HepG2 (cell line): ENCODE measurements around the gene CPN1. TPM values are rescaled to one million over a fixed set of nuclear protein-coding genes. Genes with fewer than 3 reads are reported as not detected.

Source experiments
- CAMTA2 ChIP-seq: sonication (generic); formaldehyde crosslinking; IDR thresholded peaks from 2 replicates; pipeline ENCODE4 v1.4.0; 2020; ENCODE audit warnings: mild to moderate bottlenecking, missing genetic modification reagents, borderline replicate concordance
- CHD2 ChIP-seq: IDR thresholded peaks from 2 replicates; pipeline ENCODE4 v1.6.1; 2011; ENCODE audit warnings: low read depth, low read length, improper control_type of control experiment
- DPF2 ChIP-seq: sonication (generic); formaldehyde crosslinking; IDR thresholded peaks from 2 replicates; pipeline ENCODE4 v1.4.0; 2020; ENCODE audit warnings: mild to moderate bottlenecking, low read depth, missing genetic modification reagents, borderline replicate concordance
- EHMT2 ChIP-seq: fragments of 200-600 bp; sonication (generic); IDR thresholded peaks from 2 replicates; pipeline ENCODE4 v1.7.0; 2017; ENCODE audit warnings: antibody characterized with exemption, low read depth, low read length, borderline replicate concordance
- KLF11 ChIP-seq: IDR thresholded peaks from 2 replicates; pipeline ENCODE4 v1.6.1; 2016; ENCODE audit warnings: missing compliant biosample characterization
- ONECUT2 ChIP-seq: sonication (generic); formaldehyde crosslinking; IDR thresholded peaks from 2 replicates; pipeline ENCODE4 v1.4.0; 2020; ENCODE audit warnings: missing genetic modification reagents
- PHB2 ChIP-seq: fragments of 450-650 bp; IDR thresholded peaks from 2 replicates; pipeline ENCODE4 v1.6.1; 2018; ENCODE audit not compliant: partially characterized antibody
- RBM39 ChIP-seq: fragments of 200-400 bp; formaldehyde crosslinking; IDR thresholded peaks from one replicate; pipeline ENCODE4 v1.6.1; 2018; ENCODE audit warnings: antibody characterized with exemption, mild to moderate bottlenecking, low read depth, low read length; ENCODE audit not compliant: poor library complexity, severe bottlenecking
- SATB2 ChIP-seq: sonication (generic); formaldehyde crosslinking; IDR thresholded peaks from 2 replicates; pipeline ENCODE4 v1.5.0; 2020; ENCODE audit warnings: missing genetic modification reagents
- SPEN ChIP-seq: sonication (generic); formaldehyde crosslinking; IDR thresholded peaks from 2 replicates; pipeline ENCODE4 v1.5.1; 2020; ENCODE audit warnings: low read depth, mild to moderate bottlenecking, missing genetic modification reagents
- TARDBP ChIP-seq: sonication (generic); formaldehyde crosslinking; IDR thresholded peaks from 2 replicates; pipeline ENCODE4 v1.8.0; 2022; ENCODE audit warnings: mild to moderate bottlenecking, missing genetic modification reagents
- TBX3 ChIP-seq: fragments of 450-650 bp; IDR thresholded peaks from 2 replicates; pipeline ENCODE4 v1.6.1; 2017; ENCODE audit warnings: antibody characterized with exemption, mild to moderate bottlenecking, inconsistent platforms, borderline replicate concordance
- TIGD3 ChIP-seq: sonication (generic); formaldehyde crosslinking; IDR thresholded peaks from 2 replicates; pipeline ENCODE4 v1.5.1; 2020; ENCODE audit warnings: mild to moderate bottlenecking, missing genetic modification reagents, borderline replicate concordance
- XBP1 ChIP-seq: sonication (generic); formaldehyde crosslinking; IDR thresholded peaks from 2 replicates; pipeline ENCODE4 v1.5.0; 2020; ENCODE audit warnings: missing genetic modification reagents
- ZBTB37 ChIP-seq: sonication (generic); formaldehyde crosslinking; IDR thresholded peaks from 2 replicates; pipeline ENCODE4 v1.4.0; 2020; ENCODE audit warnings: mild to moderate bottlenecking, missing genetic modification reagents
- ZMYM3 ChIP-seq: sonication (generic); formaldehyde crosslinking; IDR thresholded peaks from 2 replicates; pipeline ENCODE4 v1.5.1; 2020; ENCODE audit warnings: mild to moderate bottlenecking, missing genetic modification reagents
- ZNF550 ChIP-seq: sonication (generic); formaldehyde crosslinking; IDR thresholded peaks from 2 replicates; pipeline ENCODE4 v1.4.0; 2020; ENCODE audit warnings: mild to moderate bottlenecking, missing genetic modification reagents, borderline replicate concordance
- ZNF770 ChIP-seq: sonication (generic); formaldehyde crosslinking; IDR thresholded peaks from 2 replicates; pipeline ENCODE4 v1.5.0; 2020; ENCODE audit warnings: mild to moderate bottlenecking, missing genetic modification reagents
- ZNF776 ChIP-seq: sonication (generic); formaldehyde crosslinking; IDR thresholded peaks from 2 replicates; pipeline ENCODE4 v1.4.0; 2020; ENCODE audit warnings: mild to moderate bottlenecking, missing genetic modification reagents
- ZNF879 ChIP-seq: sonication (generic); formaldehyde crosslinking; IDR thresholded peaks from 2 replicates; pipeline ENCODE4 v1.8.1; 2023; ENCODE audit warnings: missing genetic modification reagents
- polyA plus RNA-seq, 8 experiments: library from polyadenylated mRNA; depleted of rRNA in 3 of 8; stranded (reverse) in 7 of 8; unstranded in 1 of 8; fragments of >200 nt; fragmentation: Illumina TruSeq in 4 of 8; extraction: Trizol in 4 of 8; gene quantifications; 2 replicates each; pipeline versions ENCODE4 v1.2.1 to v1.2.3, GENCODE V29; 2011 to 2016; ENCODE audit warnings: low read depth in 4 of 8, missing spikeins in 1 of 8, mixed read lengths in 1 of 8; ENCODE audit not compliant: insufficient read depth in 1 of 8
- total RNA-seq, 5 experiments: library from RNA; depleted of rRNA; stranded (reverse); fragments of >200 nt; fragmentation: Illumina TruSeq; extraction: Trizol; gene quantifications; 2 replicates each; pipeline ENCODE4 v1.2.3, GENCODE V29; 2016; ENCODE audit warnings: low read depth in 1 of 5
- TF ChIP-seq, protein P1 (sequence below): sonication (generic); formaldehyde crosslinking; IDR thresholded peaks from 2 replicates; pipeline ENCODE4 v1.5.0; 2020; ENCODE audit warnings: missing genetic modification reagents, mild to moderate bottlenecking, borderline replicate concordance

CPN1 gene
- total and polyA plus RNA-seq, 2 of the 13 experiments (the other 11 are each of a cell fraction or from before 2014, with no cell fraction given), result 17.3 to 35.1 TPM

- TF ChIP-seq TBX3 (peak; percentile 90), ZNF879 (no peak), EHMT2 (no peak; the same call in 1 of the 2 replicates), ZNF550 (CRISPR knock-in tag) (no peak), SATB2 (CRISPR knock-in tag) (0 out of 2 replicates have a peak, but pooled peaks have one; percentile 47), ZMYM3 (CRISPR knock-in tag) (no peak; the same call in 1 of the 2 replicates), DPF2 (CRISPR knock-in tag) (peak; percentile 98), ZNF776 (CRISPR knock-in tag) (no peak), RBM39 (no peak), ZBTB37 (CRISPR knock-in tag) (no peak), CAMTA2 (CRISPR knock-in tag) (no peak), CHD2 (no peak), TIGD3 (CRISPR knock-in tag) (no peak), ZNF770 (CRISPR knock-in tag) (no peak; the same call in 1 of the 2 replicates), ONECUT2 (CRISPR knock-in tag) (peak; percentile 85), XBP1 (CRISPR knock-in tag) (peak; percentile 69; the same call in 1 of the 2 replicates), SPEN (CRISPR knock-in tag) (peak; percentile 74; the same call in 1 of the 2 replicates), KLF11 (CRISPR knock-in tag) (0 out of 2 replicates have a peak, but pooled peaks have one; percentile 52), TARDBP (CRISPR knock-in tag) (peak; percentile 98), PHB2 (no peak)
- TF ChIP-seq, protein P1, sequence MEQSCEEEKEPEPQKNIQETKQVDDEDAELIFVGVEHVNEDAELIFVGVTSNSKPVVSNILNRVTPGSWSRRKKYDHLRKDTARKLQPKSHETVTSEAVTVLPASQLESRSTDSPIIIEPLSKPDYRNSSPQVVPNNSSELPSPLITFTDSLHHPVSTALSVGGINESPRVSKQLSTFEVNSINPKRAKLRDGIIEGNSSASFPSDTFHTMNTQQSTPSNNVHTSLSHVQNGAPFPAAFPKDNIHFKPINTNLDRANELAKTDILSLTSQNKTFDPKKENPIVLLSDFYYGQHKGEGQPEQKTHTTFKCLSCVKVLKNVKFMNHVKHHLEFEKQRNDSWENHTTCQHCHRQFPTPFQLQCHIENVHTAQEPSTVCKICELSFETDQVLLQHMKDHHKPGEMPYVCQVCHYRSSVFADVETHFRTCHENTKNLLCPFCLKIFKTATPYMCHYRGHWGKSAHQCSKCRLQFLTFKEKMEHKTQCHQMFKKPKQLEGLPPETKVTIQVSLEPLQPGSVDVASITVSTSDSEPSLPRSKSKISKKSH, result no peak
Measured at GRCh38 chr10:100101192-100102076, 19.8 kb upstream of the CPN1 start (continued).
